Trophoblast cell (in vitro differentiated cells and primary cell): ENCODE measurements around the gene RAB11B.
A peak's percentile ranks its signal among the peaks of the same experiment; 100 is the strongest.
"Not testable (repeated sequence)": the region's sequence is repeated elsewhere in the genome, so short reads cannot be mapped to it uniquely, and the experiment has no call there.

Experiments used
- DNase-seq, 2 donors: peaks; one replicate each; pipeline ENCODE4 v3.0.0-alpha.2; 2016
- H2AFZ ChIP-seq: 2 replicates; pipeline ENCODE4 v1.6.1; 2013; ENCODE audit warnings: low read length, moderate library complexity, mild to moderate bottlenecking; ENCODE audit not compliant: insufficient read depth, poor library complexity
- H2AK5ac ChIP-seq: 2 replicates; pipeline ENCODE4 v1.6.1; 2013; ENCODE audit warnings: mild to moderate bottlenecking, low read length
- H2BK120ac ChIP-seq: 2 replicates; pipeline ENCODE4 v1.6.1; 2013; ENCODE audit warnings: low read length, mild to moderate bottlenecking, moderate library complexity; ENCODE audit not compliant: insufficient read depth, poor library complexity
- H2BK12ac ChIP-seq: 2 replicates; pipeline ENCODE4 v1.6.1; 2013; ENCODE audit warnings: mild to moderate bottlenecking, low read length, moderate library complexity
- H2BK5ac ChIP-seq: 2 replicates; pipeline ENCODE4 v1.6.1; 2013; ENCODE audit warnings: low read length, low read depth, moderate library complexity, mild to moderate bottlenecking; ENCODE audit not compliant: poor library complexity
- H3K14ac ChIP-seq: 2 replicates; pipeline ENCODE4 v1.6.1; 2013; ENCODE audit warnings: mild to moderate bottlenecking, low read length
- H3K18ac ChIP-seq: 2 replicates; pipeline ENCODE4 v1.6.1; 2013; ENCODE audit warnings: mild to moderate bottlenecking, low read length
- H3K23ac ChIP-seq: 2 replicates; pipeline ENCODE4 v1.6.1; 2013; ENCODE audit warnings: low read length
- H3K27ac ChIP-seq: 2 replicates; pipeline ENCODE4 v1.5.1; 2013; ENCODE audit warnings: low read depth, mild to moderate bottlenecking, inconsistent platforms, low read length, moderate library complexity
- H3K27me3 ChIP-seq: 2 replicates; pipeline ENCODE4 v1.6.1; 2013; ENCODE audit warnings: inconsistent platforms, mild to moderate bottlenecking, low read length, moderate library complexity; ENCODE audit not compliant: insufficient read depth
- H3K36me3 ChIP-seq, 2 experiments: 1 replicate in 1 of 2; 2 replicates in 1 of 2; pipeline ENCODE4 v1.6.1; 2013; ENCODE audit warnings: low read length in 2 of 2, mild to moderate bottlenecking in 2 of 2, moderate library complexity in 1 of 2; ENCODE audit not compliant: insufficient read depth in 2 of 2, control insufficient read depth in 1 of 2
- H3K4ac ChIP-seq: 2 replicates; pipeline ENCODE4 v1.6.1; 2013; ENCODE audit warnings: low read depth, mild to moderate bottlenecking, low read length, moderate library complexity
- H3K4me1 ChIP-seq, 2 experiments: 1 replicate in 1 of 2; 2 replicates in 1 of 2; pipeline ENCODE4 v1.6.1; 2013; ENCODE audit warnings: low read length in 2 of 2, mild to moderate bottlenecking in 2 of 2, moderate library complexity in 1 of 2; ENCODE audit not compliant: insufficient read depth in 2 of 2, control insufficient read depth in 1 of 2
- H3K4me2 ChIP-seq: 2 replicates; pipeline ENCODE4 v1.6.1; 2013; ENCODE audit warnings: inconsistent platforms, mild to moderate bottlenecking, low read length, moderate library complexity
- H3K4me3 ChIP-seq: 2 replicates; pipeline ENCODE4 v1.5.1; 2013; ENCODE audit warnings: mild to moderate bottlenecking, low read depth, low read length, inconsistent platforms
- H3K79me1 ChIP-seq: one replicate; pipeline ENCODE4 v1.6.1; 2013; ENCODE audit warnings: low read length
- H3K79me2 ChIP-seq: 2 replicates; pipeline ENCODE4 v1.6.1; 2013; ENCODE audit warnings: low read length, mild to moderate bottlenecking; ENCODE audit not compliant: control insufficient read depth, insufficient read depth, poor library complexity
- H3K9ac ChIP-seq: 2 replicates; pipeline ENCODE4 v1.6.1; 2013; ENCODE audit warnings: mild to moderate bottlenecking, low read length
- H3K9me3 ChIP-seq: 2 replicates; pipeline ENCODE4 v1.6.1; 2013; ENCODE audit warnings: low read depth, mild to moderate bottlenecking, control low read depth, inconsistent platforms, low read length; ENCODE audit not compliant: insufficient read depth
- H4K12ac ChIP-seq: 2 replicates; pipeline ENCODE4 v1.6.1; 2013; ENCODE audit warnings: low read depth, mild to moderate bottlenecking, low read length, moderate library complexity
- H4K8ac ChIP-seq: 2 replicates; pipeline ENCODE4 v1.6.1; 2013; ENCODE audit warnings: low read depth, mild to moderate bottlenecking, low read length, moderate library complexity
- H4K91ac ChIP-seq: one replicate; pipeline ENCODE4 v1.6.1; 2013; ENCODE audit warnings: low read depth, mild to moderate bottlenecking, low read length, moderate library complexity
- WGBS: extraction: QIAGEN DNeasy Blood & Tissue Kit; methylation state at CpG from one replicate; pipeline ENCODE4 v1.1.7; 2013; ENCODE audit warnings: missing lambda C conversion rate; ENCODE audit not compliant: insufficient read length, insufficient coverage; ENCODE audit errors: extremely low coverage; 5-methylcytosine and 5-hydroxymethylcytosine counted together

RAB11B gene

GRCh38 chr19:8343483-8343844, 46.7 kb upstream of the RAB11B start:
- no peak overlapping the region for H3K23ac ChIP-seq
- no peak overlapping the region for H3K14ac ChIP-seq
- peaks cover 3% of the 10 kb centered on the region for H3K79me2 ChIP-seq
- no peak overlapping the region for H2BK5ac ChIP-seq
- no peak overlapping the region for H3K27ac ChIP-seq
- no peaks in the 10 kb centered on the region for H3K36me3 ChIP-seq
- no peak overlapping the region for H3K4ac ChIP-seq
- DNase-seq: no peak
- no peak overlapping the region for H3K9ac ChIP-seq
- H4K8ac ChIP-seq: no peak overlapping the region
- no peak overlapping the region for H4K12ac ChIP-seq
- H3K79me1 ChIP-seq: peaks cover 3% of the 10 kb centered on the region
- no peak overlapping the region for H2AK5ac ChIP-seq
- H3K4me1 ChIP-seq: peaks cover 4 to 7% of the 10 kb centered on the region in 2 experiments
- no peak overlapping the region for H2BK120ac ChIP-seq
- no peak overlapping the region for H4K91ac ChIP-seq
- H3K18ac ChIP-seq: no peak overlapping the region
- H2AFZ ChIP-seq: no peak overlapping the region
- no peaks in the 10 kb centered on the region for H3K9me3 ChIP-seq
- WGBS: no CpG with 5 or more reads among the region's 11 CpGs
- H2BK12ac ChIP-seq: no peak overlapping the region
- H3K4me3 ChIP-seq: no peak overlapping the region
- peaks cover 8% of the 10 kb centered on the region for H3K27me3 ChIP-seq
- peak overlapping the region; percentile 63 for H3K4me2 ChIP-seq

DNA sequence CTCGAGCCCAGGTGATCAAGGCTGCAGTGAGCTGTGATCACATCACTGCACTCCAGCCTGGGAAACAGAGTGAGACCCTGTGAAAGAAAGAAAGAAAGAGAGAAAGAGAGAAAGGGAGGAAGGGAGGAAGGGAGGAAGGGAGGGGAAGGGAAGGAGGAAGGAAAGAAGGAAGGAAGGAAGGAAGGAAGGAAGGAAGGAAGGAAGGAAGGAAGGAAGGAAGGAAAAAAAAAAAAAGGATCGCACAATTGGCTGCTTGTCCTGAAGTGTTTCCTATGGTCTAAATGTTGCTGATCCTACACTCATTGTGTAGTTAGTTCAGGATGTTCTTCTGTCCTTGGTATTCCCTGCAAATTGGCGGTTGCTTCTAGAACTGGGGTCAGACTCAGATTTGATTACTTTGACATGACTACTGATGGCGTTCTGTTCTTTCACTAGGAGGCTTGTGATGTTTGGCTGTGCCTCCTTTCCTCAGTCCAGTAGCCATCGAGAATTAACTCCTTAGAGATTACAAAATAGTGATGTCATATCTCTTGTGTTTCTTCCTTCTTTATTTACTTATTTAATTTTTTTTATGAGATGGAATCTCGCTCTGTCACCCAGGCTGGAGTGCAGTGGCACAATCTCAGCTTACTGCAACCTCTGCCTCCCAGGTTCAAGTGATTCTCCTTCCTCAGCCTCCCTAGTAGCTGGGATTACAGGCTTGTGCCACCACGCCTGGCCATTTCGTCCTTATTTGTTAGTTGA, 40.4 kb upstream of the RAB11B start:
- H3K9me3 ChIP-seq, H3K79me1 ChIP-seq: not testable (repeated sequence)
- WGBS: no CpG with 5 or more reads among the region's 8 CpGs

GRCh38 chr19:8352134-8352827, 37.9 kb upstream of the RAB11B start:
- no peak overlapping the region for H3K18ac ChIP-seq
- H2BK120ac ChIP-seq: no peak overlapping the region
- no peaks in the 10 kb centered on the region for H3K9me3 ChIP-seq
- H4K91ac ChIP-seq: no peak overlapping the region
- DNase-seq: no peak
- H2AK5ac ChIP-seq: no peak overlapping the region
- peaks cover 0 to 6% of the 10 kb centered on the region in 2 experiments for H3K4me1 ChIP-seq
- H3K4me3 ChIP-seq: no peak overlapping the region
- H4K8ac ChIP-seq: no peak overlapping the region
- H3K27ac ChIP-seq: no peak overlapping the region
- H2BK12ac ChIP-seq: no peak overlapping the region
- no peak overlapping the region for H3K14ac ChIP-seq
- peak overlapping the region; percentile 10 for H3K4me2 ChIP-seq
- no peaks in the 10 kb centered on the region for H3K79me2 ChIP-seq
- no peak overlapping the region for H3K4ac ChIP-seq
- no peak overlapping the region for H4K12ac ChIP-seq
- no peak overlapping the region for H2AFZ ChIP-seq
- H2BK5ac ChIP-seq: no peak overlapping the region
- no peaks in the 10 kb centered on the region for H3K36me3 ChIP-seq
- H3K9ac ChIP-seq: no peak overlapping the region
- 100% methylated on average over 1 of the region's 10 CpGs for WGBS
- peaks cover 2% of the 10 kb centered on the region for H3K79me1 ChIP-seq
- H3K23ac ChIP-seq: no peak overlapping the region
- H3K27me3 ChIP-seq: no peaks in the 10 kb centered on the region

More for the DNA sequence above, 40.4 kb upstream of the RAB11B start:
- not testable (repeated sequence) for H3K4ac ChIP-seq, H2BK120ac ChIP-seq, H3K23ac ChIP-seq, H3K14ac ChIP-seq, H4K91ac ChIP-seq, H3K4me2 ChIP-seq, H3K4me3 ChIP-seq, H3K36me3 ChIP-seq, H3K9ac ChIP-seq, H2AFZ ChIP-seq, H2BK5ac ChIP-seq, H4K12ac ChIP-seq, H3K27me3 ChIP-seq, H3K18ac ChIP-seq, H2BK12ac ChIP-seq, H2AK5ac ChIP-seq, H3K79me2 ChIP-seq, H4K8ac ChIP-seq, H3K27ac ChIP-seq, DNase-seq, H3K4me1 ChIP-seq

DNA sequence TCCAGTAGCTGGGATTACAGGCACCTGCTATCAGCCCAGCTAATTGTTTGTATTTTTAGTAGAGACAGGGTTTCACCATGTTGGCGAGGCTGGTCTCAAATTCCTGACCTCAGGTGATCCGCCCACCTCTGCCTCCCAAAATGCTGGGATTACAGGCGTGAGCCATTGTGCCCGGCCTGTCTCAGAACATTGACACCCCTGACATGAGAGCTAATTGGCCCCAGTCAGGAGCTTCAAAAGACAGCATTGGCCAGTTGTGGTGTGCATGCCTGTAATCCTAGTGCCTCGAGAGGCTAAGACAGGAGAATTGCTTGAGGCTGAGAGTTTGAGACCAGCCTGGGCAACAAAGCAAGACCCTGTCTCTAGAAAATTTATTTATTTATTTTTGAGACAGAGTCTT, 37.3 kb upstream of the RAB11B start:
- not testable (repeated sequence) for H3K4me1 ChIP-seq, DNase-seq, H3K36me3 ChIP-seq, H2BK5ac ChIP-seq, H2BK120ac ChIP-seq, H3K4ac ChIP-seq, H3K23ac ChIP-seq, H3K27me3 ChIP-seq, H3K4me2 ChIP-seq, H3K9ac ChIP-seq, H4K91ac ChIP-seq, H3K79me2 ChIP-seq, H2AFZ ChIP-seq, H2AK5ac ChIP-seq, H3K14ac ChIP-seq, H3K9me3 ChIP-seq, H3K4me3 ChIP-seq, H3K79me1 ChIP-seq, H4K12ac ChIP-seq, H2BK12ac ChIP-seq, H3K27ac ChIP-seq, H4K8ac ChIP-seq, H3K18ac ChIP-seq
- no CpG with 5 or more reads among the region's 5 CpGs for WGBS
